IPS-18c (cell line): ENCODE results near the gene GPR132.

Experiments used
- H3K4me3 ChIP-seq: 2 replicates; pipeline ENCODE4 v1.7.0; 2013; ENCODE audit warnings: low read depth, mild to moderate bottlenecking, low read length, moderate library complexity; ENCODE audit not compliant: insufficient read depth
- H3K9me3 ChIP-seq: one replicate; pipeline ENCODE4 v1.6.1; 2013; ENCODE audit warnings: mild to moderate bottlenecking, low read length, moderate library complexity; ENCODE audit not compliant: control insufficient read depth, insufficient read depth

Gene GPR132

DNA sequence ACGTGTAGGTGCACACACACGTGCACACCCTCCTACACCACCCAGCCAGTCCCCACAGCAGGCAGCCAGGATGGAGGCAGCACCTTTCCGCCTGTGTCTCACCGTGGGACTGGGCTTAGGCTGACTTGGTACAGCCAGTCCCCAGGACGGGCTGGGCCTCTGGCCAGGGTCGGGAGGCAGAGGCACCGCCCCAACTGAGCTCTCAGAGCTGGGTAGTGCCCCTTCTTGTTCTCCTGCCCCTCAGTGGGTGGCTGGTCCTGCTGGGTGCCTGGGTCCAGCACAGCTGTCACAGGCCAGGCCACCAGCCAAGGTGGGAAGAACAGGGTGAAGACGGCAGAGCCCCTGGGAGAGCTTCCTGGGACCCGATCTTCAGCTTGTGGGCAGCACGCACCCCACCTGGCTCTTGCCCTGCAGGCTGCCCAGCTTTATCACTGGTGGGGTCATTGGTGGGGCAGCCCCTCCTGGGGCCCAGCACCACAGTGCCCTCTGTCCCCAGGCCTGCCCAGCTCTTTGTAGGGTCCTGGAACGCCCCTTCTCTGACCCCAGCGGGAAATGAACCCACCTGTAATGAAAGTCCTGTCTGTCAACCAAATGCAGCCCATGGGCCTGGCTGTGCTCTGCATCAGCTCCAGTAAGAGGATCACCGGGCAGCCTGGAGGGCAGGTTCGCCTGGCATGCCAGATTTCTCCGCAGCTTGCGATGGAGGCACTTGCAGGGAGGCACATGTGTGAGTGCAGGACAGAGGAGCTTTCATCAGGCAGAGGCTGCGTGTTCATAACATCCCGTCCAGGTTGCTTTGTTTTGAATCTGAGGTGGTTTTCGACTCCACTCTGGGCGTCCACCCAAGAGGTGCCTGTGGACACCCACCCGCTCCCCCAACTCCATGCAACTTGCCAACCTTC lies 59.0 kb downstream of the GPR132 start:
- Histone ChIP-seq H3K4me3 (no peak overlapping the region), H3K9me3 (no peaks in the 10 kb centered on the region)

DNA sequence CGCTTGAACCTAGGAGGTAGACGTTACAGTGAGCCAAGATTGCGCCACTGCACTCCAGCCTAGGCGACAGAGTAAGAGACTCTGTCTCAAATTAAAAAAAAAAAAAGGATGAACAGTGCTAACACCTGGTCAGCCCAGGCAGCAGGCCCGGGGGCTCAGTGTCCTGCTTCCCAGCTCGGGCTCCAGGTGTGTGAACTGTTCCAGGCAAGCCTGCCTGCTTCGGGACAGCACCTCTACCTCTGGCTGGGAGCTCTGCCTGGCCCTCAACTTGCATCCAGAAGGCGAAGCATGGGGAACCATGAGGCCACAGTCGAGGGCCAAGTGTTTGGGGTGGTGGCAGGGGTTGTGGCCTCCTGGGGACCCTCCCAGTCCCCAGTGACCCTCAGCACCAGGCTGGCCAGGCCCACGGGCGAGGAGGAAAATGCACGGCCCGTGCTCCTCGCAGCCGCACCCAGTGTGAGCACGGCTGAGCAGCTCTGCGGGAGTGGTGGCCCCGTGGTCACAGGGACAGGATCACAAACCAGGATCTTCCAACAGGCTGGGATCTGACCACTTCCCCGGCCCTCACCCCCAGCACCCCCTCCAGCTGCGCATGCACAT lies 59.8 kb downstream of the GPR132 start:
- Histone ChIP-seq H3K9me3 (no peaks in the 10 kb centered on the region), H3K4me3 (no peak overlapping the region)
